SKM-1 treated with dmso at 0.1 percent for 144 hours (cell line): ENCODE data around the gene BMERB1.
"Not testable (repeated sequence)": the region's sequence is repeated elsewhere in the genome, so short reads cannot be mapped to it uniquely, and the experiment has no call there.

Experiments used
- DNase-seq: peaks from one replicate; lab custom pipeline; 2025; ENCODE audit not compliant: unreplicated experiment; lab: John Stamatoyannopoulos, UW

The BMERB1 gene

GRCh38 chr16:15460601-15461000 is 26.2 kb downstream of the BMERB1 start:
- no peak for DNase-seq

DNA sequence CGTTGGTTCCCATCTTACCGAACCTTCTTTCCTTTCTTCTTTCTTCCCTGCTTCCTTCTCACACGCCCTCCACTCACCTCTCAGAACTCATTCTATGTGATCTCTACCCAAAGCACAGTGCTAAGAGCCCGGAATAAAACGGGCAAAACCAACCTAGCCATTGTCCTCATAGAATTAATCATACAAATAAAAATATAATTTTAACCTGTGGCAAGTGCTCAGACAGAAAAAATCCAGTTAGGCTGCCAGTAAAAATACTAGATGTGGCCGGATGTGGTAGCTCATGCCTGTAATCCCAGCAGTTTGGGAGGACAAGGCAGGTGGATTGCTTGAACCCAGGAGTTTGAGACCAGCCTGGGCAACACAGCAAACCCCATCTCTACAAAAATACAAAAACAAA is 27.0 kb downstream of the BMERB1 start:
- no peak for DNase-seq

DNA sequence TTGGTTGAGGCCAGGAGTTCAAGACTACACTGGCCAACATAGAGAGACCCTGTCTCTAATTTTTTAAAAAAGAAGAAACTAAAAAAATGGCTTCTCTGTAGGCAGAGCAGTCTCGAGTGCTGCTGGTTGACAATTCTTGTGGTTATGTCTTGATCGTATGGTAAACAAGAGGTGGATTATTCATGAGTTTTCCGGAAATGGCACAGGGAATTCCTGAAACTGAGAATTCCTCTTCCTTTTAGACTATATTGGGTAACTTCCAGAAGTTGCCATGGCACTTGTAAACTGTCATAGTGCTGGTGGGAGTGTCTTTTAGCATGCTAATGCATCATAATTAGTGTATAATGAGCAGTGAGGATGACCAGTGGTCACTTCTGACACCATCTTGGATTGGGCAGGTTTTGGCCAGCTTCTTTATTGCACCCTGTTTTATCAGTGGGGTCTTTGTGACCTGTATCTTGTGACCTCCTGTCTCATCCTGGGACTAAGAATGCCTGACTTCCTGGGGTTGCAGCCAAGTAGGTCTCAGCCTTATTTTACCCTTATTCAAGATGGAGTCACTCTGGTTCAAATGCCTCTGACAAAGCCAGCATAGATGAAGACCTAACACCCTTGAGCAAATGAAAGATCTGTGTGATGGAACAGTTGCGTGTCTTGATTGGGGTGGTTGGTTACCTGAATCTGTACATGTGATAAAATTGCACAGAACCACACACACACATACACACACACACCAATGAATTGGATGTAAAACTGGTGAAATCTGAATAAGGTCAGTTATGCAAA is 30.2 kb downstream of the BMERB1 start:
- no peak for DNase-seq

GRCh38 chr16:15466131-15466530 is 31.7 kb downstream of the BMERB1 start:
- DNase-seq, result no peak

DNA sequence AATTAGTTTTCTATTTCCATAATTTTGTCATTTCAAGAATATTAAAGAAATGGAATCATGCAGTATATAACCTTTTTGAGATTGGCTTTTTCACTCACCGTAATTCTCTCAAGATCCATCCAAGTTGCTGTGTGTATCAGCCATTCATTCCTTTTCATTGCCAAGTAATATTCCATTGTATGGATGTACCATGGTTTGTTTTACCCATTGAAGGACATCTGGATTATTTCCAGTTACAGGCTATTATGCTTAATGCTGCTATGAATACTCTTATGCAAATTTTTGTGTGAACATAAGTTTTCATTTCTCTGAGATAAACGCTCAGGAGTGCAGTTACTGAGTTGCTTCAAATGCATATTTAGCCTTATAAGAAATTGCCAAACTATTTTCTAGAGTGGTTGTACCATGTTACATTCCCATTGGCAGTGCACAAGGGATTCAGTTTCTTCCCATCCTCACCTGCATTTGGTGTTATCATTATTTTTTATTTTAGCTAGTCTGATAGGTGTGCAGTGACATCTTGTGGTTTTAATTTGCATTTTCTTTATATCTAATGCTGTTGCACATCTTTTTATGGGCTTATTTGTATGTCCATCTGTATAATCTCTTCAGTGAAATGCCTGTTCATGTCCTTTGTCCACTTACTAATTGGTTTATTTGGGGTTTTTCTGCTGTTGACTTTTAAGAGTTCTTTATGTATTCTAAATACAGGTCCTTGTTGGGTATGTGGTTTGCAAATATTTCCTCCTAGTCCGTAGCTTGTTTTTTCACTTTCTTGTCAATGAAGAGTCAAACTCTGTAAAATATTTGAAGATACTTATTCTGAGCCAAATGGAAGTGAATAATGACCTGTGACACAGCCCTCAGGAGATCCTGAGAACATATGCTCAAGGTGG is 32.7 kb downstream of the BMERB1 start:
- DNase-seq, result no peak

DNA sequence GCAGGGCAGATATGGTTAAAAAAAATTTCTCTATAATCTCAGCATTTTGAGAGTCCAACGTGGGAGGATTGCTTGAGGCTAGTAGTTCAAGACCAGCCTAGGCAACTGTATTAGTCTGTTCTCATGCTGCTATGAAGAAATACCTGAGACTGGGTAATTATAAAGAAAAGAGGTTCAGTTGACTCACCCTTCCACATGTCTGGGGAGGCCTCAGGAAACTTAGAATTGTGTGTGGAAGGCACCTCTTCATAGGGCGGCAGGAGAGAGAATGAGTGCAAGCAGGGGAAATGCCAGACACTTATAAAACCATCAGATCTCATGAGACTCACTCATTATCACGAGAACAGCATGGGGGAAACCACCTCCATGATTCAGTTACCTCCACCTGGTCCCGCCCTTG is 42.6 kb downstream of the BMERB1 start:
- not testable (repeated sequence) for DNase-seq

DNA sequence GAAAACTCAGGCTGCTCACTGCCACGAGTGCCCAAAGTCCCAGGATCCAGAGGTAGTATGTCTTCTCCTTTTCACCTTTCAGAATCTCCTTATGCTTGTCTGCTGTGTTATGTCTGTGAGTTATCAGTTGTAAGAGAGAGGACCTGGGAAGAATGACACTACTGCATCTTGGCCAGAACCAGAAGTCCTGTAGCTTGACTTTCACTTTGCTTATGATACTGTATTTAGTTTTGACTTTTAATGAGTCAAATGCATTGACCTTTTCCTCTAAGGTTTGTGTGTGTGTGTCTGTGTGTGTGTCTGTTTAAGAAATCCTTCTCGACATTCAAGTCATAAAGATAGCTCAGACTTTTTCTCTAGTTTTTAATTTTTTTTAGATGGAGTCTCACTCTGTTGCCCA is 43.4 kb downstream of the BMERB1 start:
- no peak for DNase-seq

GRCh38 chr16:15482068-15482747 is 47.8 kb downstream of the BMERB1 start:
- peak; percentile 4 for DNase-seq

- DNase-seq, result no peak
Measured at GRCh38 chr16:15482748-15483298, 48.4 kb downstream of the BMERB1 start.

GRCh38 chr16:15483857-15484256 is 49.5 kb downstream of the BMERB1 start:
- peak; percentile 62 for DNase-seq

DNA sequence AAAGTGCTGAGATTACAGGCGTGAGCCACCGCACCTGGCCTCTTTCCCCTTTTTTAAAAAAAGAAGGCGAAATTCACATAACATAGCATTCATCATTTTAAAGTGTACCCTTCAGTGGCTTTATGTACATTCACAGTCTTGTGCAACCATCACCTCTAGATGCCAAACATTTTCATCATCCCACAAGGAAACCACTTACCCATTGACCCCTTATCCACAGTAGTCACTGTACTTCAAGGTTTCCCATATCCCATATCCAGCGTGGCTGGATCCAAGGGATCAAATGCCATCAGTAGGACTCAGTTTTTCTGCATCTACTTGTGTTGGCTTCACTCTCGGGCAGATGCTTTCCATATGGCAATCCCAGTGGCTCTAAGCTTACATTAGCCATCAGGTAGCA is 50.3 kb downstream of the BMERB1 start:
- DNase-seq, result no peak

GRCh38 chr16:15485175-15485574 is 50.8 kb downstream of the BMERB1 start:
- no peak for DNase-seq

- DNase-seq, result no peak
Measured at GRCh38 chr16:15486661-15487060, 52.3 kb downstream of the BMERB1 start.

- no peak for DNase-seq
Measured at GRCh38 chr16:15487336-15488284, 53.2 kb downstream of the BMERB1 start.

DNA sequence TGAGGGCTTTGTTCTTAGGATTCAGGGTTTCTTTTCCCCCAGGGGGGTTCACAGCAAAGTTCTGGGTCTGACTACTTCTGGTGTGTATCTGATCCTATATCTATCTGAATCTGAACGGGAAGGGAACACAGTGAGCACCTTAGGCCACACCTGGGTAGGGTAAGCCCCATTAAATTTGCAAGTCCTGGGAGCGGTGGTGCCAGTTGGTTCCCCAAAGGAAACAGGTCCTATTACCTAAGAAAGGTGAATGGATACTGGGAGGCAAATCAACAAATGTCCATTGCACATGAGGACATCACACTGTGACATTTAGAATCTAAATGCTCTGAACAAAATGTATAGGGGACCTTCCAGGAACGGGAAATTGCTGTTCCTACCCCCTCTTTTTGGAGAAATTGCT is 54.6 kb downstream of the BMERB1 start:
- DNase-seq, result no peak

DNA sequence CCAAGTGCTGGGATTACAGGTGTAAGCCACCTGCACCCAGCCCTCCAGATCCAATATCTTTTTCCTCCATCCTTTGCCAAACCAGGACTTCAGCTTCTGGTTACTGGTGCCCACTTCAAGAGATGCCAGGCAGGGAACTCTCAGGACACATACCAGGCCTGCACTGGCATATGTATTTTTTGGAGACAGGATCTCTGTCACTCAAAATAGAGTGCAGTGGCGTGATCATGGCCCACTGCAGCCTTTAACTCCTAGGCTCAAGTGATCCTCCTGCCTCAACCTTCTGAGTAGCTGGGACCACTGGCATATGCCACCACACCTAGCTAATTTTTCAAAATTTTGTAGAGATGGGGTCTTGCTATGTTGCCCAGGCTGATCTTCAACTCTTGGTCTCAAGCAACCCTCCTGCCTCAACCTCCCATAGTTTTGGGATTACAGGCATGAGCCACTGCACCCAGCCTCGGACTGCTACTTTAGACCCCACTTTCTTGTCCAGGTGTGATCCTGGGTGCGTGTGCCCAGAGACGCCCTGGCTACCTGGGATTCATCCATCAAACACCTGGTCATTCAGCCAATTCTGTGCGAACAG is 55.8 kb downstream of the BMERB1 start:
- no peak for DNase-seq

DNA sequence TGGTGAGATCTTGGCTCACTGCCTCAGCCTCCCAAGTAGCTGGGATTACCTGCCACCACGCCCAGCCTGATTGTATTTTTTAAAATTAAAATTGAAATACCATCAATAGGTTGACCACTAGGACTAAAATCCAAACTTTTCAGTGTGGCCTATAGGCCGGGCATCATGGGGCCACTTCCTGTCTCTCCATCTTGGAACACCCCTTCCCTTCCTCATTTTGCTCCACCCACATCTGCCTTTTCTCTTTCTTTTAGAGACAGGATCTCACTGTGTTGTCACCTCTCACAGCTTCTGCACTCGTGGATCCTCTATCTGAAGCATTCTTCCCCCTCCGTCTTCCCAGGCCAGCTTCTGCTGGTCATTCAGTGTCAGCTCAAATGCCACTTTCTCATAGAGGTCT is 57.0 kb downstream of the BMERB1 start:
- no peak for DNase-seq

DNA sequence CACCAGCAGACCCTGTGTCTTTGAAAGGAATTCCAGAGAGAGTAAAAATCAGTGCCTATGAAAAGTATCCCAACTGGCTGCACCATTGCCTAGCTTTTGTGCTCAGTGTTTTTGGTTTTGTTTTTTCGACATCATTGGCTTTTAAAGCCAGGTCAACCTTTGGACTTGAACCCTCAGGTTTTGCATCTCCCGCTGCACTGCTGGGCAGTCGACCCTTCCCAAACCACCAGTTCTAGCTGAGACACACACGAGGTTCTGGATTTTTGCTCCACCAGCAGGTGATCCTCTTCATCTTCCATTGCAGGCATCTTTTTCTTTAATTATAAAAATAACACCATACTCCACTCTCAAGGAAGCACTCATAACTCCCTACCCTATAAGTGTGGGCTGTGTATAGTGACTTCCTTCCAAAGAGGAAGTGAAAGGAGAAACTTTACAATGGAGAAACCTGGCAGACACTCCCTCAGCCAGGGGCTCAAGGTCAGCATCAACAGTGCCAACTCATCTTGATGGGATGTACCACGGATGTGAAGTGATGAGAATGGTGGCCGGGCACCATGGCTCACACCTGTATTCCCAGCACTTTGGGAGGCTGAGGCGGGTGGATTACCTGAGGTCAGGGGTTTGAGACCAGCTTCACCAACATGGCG is 57.8 kb downstream of the BMERB1 start:
- DNase-seq, result no peak

- DNase-seq, result no peak
Measured at GRCh38 chr16:15493466-15494180, 59.2 kb downstream of the BMERB1 start.
